Activated CD4-positive, CD25-positive, alpha-beta regulatory T cell treated with anti-CD3 and anti-CD28 coated beads, Interleukin-2, amount 50 U/mL, for 24 hours (primary cell): ENCODE data around the gene RO60.
A peak's percentile ranks its signal among the peaks of the same experiment; 100 is the strongest.

Experiments used
- ATAC-seq, 2 donors: fragments of 150-1000 bp; cut with Tn5 transposase; one replicate each; pipeline ENCODE4 v1.10.0; 2021; ENCODE audit warnings: mild to moderate bottlenecking in 1 of 2, moderate library complexity in 1 of 2

RO60 gene

DNA sequence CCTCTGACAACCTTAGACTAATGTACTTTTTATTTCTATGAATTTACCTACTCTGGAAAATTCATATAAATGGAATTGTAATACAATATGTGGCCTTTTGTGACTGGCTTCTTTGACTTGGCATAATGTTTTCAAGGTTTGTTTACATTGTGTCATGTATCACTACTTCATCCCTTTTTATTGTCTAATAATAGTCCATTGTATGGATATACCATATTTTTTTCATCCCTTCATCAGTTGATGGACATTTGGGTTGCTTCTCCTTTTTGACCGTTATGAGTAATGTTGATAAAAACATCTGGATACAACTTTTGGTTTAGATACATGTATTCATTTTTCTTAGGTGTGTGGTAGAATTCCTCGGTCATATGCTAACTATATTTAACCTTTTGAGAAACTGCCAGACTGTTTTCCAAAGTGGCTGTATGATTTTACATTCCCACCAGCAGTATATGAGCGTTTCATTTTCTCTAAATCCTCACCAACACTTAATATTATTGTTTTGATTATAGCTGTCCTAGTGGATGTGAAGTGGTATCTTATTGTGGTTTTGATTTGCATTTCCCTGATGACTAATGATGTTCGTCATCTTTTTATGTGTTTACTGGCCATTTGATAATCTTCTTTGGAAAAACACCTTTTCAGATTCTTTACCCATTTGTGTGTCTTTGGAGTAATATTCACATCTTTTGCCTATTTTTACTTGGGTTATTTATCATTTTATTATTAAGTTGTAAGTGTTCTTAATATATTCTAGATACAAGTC is 3.5 kb downstream of the RO60 start:
- no peak for ATAC-seq

DNA sequence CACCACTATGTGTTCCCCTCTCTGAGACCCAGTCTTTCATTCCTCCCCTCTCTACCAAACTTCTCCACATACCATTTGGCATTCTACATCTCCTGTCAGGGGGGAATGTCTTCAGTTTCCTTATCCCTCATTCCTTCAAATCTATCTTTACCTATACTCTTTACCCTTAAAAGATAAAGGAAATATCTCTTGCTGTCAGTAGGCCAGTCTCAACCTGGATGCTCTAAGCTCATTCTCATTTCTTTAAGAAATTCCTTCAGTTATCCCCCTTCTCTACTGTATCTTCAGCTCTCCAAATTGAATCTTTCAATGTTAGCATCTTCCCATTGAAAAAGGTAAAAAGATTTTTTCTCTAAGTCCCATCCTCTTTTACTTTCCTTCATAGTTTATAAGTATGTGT is 6.5 kb downstream of the RO60 start:
- ATAC-seq = no peak

DNA sequence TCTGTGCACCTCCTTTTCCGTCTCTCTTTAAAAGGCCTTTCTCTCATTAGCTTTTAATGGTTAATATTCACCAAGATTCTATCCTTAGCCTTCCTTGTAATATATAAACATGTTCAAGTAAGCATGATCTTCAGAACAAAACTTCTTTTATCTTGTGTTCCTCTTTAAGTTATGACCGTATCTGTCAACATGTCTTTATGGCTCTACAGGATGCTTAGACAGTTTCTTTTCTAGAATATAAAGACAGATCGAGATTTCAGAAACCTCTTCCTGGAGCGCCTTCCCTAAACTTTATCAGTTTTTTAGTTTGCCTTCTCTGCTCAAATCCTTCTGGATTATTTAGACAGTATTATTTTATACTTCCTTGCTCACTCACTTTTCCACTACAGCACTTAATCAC is 7.2 kb downstream of the RO60 start:
- ATAC-seq = no peak

GRCh38 chr1:193068013-193068412 is 8.6 kb downstream of the RO60 start:
- ATAC-seq = no peak

- ATAC-seq = no peak
Measured at GRCh38 chr1:193069748-193070385, 10.5 kb downstream of the RO60 start.

DNA sequence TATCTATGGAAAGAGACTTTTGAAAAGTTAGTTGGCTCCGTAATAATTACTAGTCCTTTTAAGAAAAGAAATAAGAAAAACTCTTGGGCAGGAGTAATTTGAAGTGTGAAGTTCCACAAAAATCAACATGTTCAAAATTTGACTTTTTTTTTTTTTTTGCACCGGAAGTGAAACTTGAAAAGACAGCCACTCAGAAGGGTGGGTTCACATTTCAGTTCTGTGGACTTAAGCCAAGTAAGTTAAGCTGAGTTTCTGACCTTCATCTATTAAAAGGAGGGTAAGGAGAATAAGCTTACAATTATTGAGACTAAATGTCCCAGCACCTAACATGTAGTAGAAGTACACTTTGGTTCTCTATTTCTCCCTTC is 11.0 kb downstream of the RO60 start:
- no peak for ATAC-seq

GRCh38 chr1:193070942-193071341 is 11.5 kb downstream of the RO60 start:
- ATAC-seq = peak; percentile 46 to 65

DNA sequence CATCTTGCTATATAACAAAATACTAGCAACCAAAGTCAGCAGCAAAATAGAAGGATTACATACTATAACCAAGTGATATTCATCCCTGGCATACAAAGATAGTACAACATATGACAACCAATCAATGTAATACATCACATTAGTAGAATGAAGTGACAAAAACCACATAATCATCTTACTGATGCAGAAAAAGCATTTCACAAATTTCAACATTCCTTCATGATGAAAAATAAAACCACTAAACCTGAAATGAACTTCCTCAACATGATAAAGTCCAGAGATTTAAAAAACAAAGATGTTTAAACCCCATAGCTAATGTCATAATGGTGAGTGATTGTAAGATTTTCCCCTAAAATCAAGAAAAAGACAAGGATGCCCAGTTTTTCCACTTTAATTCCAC is 18.6 kb downstream of the RO60 start:
- ATAC-seq = no peak

DNA sequence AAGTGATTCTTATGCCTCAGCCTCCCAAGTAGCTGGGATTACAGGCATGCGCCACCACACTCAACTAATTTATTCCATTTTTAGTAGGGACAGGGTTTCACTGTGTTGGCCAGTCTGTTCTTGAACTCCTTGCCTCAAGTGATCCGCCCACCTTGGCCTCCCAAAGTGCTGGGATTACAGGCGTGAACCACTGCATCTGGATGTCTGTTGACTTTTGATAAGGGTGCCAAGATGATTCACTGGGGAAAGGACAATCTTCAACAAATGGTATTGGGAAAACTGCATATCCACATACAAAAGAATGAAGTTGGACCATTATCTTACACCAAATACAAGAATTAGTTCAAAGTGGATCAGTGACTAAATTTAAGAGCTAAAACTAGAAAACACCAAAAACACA is 19.8 kb downstream of the RO60 start:
- ATAC-seq = no peak

DNA sequence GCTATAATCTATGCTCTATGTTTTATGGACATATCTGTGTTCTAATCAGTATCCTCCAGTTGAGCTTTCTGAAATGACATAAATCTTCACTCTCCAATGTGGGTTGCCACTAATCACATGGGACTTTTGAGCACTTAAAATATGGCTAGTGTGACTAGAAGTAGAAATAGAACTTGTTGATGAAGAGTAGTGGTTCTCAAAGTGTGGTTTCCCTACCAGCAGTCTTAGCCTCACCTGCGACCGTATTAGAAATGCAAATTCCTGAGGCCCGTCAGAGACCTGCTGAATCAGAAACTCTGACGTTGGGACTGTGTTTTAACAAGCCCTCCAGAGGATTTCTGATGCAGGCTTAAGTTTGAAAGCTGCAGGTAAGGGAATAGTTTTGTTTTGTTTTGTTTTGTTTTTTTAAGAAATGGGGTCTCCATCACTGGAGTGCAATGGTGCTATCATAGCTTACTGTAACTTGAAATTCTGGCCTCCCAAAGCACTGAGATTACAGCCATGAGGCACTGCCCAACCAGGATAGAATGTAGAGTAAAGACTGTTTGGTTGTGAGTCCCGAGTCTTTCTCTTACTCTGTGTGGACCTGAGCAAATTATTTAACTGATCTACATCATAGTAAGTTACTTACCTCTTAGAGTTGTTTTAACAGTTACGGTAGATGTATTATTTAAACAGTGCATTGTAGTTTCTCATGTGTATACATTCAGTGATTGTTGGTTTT is 24.1 kb downstream of the RO60 start:
- no peak for ATAC-seq

GRCh38 chr1:193085263-193085662 is 25.9 kb downstream of the RO60 start:
- no peak for ATAC-seq

DNA sequence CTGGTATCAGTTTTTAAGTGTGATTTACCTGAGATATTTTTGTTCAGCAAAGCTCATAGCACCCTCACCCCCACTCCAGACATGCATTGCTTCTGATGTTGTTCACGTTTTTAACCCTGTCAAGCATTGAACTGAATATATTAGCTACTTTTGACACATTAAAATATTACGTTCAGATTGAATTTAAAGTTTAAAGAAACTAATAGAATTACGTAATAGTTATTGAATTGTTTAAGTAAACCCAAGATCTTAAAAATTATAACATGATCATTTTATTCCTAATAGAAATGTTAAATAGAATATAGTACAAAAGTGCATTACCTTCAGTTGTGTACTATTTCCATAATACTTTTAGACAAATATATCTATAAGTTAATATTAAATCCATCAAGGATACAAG is 26.9 kb downstream of the RO60 start:
- ATAC-seq = no peak

- no peak for ATAC-seq
Measured at GRCh38 chr1:193087893-193088292, 28.5 kb downstream of the RO60 start.

- ATAC-seq = no peak
Measured at GRCh38 chr1:193090865-193091264, 31.5 kb downstream of the RO60 start.

DNA sequence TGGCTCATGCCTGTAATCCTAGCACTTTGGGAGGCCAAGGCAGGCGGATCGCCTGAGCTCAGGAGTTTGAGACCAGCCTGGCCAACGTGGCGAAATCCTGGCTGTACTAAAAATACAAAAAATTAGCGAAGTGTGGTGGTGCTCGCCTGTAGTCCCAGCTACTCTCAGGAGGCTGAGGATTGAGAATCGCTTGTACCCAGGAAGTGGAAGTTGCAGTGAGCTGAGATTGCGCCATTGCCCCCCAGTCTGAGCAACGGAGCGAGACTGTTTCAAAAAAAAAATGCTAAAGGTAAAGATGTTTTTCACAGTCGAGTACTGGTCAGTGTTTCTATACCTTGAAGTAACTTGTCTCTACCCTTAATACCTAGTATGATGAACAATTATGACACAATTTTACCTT is 34.7 kb downstream of the RO60 start:
- ATAC-seq = no peak

DNA sequence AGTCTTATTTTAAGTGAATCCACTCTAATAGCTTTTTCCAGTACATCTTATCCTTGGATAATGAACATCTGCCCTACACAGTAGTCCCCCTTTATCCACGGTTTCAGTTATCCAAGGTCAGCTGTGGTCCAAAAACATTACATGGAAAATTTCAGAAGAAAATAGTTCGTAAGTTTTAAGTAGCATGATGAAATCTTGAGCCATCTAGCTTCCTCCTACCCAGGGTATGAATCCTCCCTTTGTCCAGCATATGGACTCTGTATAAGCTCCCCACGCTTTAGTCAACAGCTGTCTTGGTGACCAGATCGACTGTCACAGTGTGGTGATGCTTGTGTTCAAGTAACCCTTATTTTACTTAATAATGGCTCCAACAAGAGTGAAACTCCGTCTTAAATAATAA is 43.2 kb downstream of the RO60 start:
- no peak for ATAC-seq

- no peak for ATAC-seq
Measured at GRCh38 chr1:193103759-193104501, 44.5 kb downstream of the RO60 start.

DNA sequence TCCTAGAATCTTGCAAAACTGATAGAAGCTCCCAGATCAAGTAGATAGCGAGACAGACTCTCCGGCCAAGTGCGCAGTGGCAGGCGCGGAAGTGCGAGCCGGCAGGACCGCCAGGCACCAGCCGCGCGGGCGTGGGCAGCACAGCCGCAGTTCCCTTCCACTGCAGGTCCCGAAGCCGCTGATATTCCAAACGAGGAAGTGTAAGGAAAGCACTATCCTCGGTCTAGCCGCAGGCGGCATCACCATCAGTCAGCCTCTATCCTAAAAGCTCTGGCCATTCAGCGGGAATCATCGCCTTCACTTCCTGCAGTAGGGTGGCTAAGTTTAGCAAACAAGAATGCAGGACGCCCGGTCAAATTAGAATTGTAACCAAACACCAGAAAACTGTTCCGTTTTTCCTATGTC is 45.1 kb downstream of the RO60 start:
- peak; percentile 12 to 23 for ATAC-seq

GRCh38 chr1:193104907-193105820 is 45.8 kb downstream of the RO60 start, which contains the start of gene GLRX2:
TSS of gene GLRX2 (minus strand) at chr1:193105414. CDS start at chr1:193105382, 32 bp downstream.
- ATAC-seq = peak; percentile 90

- no peak for ATAC-seq
Measured at GRCh38 chr1:193105821-193106177, 46.4 kb downstream of the RO60 start.

GRCh38 chr1:193108471-193108870 is 49.1 kb downstream of the RO60 start:
- no peak for ATAC-seq
